DMS79 (cell line): ENCODE results near the gene TEN1.
"Not testable (repeated sequence)": the region's sequence is repeated elsewhere in the genome, so short reads cannot be mapped to it uniquely, and the experiment has no call there.

ENCODE experiments used
- DNase-seq: peaks from one replicate; lab custom pipeline; 2025; lab: John Stamatoyannopoulos, UW

TEN1 gene

GRCh38 chr17:75978938-75979704 lies at the start of gene TEN1, which contains the start of gene ACOX1:
TEN1 (plus strand) TSS chr17:75979240; CDS start chr17:75986193, 6,953 bp downstream.
ACOX1 (minus strand) TSS chr17:75979166; CDS start chr17:75979073, 93 bp downstream.
- DNase-seq = peak; percentile 94

DNA sequence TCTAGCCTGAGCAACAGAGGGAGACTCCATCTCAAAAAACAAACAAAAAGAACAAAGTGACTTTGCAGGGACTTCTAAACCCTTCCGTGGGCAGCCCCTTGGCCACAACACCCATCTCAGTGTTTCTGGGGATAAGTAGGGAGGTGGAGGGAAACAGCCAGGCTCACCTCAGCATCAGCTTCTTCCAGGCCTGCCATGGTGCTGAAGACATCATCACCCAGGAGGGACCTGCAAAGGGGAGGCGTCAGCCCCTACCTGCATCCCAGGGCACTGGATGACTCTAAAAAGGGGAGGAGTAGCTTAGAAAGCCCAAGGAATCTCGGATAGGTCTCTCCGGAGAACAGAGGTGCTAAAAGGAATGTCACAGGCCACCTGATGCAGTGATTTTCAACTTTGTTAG lies 48.0 kb upstream of the TEN1 start:
- no peak for DNase-seq

- no peak for DNase-seq
Measured at GRCh38 chr17:75932852-75933251, 46.2 kb upstream of the TEN1 start.

DNA sequence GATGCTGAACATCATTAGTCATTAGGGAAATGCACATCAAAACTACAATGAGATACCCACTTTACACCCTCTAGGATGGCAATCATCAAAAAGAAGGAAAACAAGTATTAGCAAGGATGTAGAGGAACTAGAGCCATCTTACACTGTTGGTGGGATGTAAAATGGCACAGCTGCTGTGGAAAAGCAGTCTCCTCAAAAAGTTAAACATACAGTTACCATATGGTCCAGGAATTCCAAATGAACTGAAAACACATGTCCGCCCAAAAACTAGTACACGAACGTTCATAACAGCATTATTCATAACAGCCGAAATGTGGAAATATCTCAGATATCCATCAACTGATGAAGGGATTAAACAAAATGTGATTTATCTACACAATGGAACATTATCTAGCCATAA lies 45.2 kb upstream of the TEN1 start:
- DNase-seq = no peak

DNA sequence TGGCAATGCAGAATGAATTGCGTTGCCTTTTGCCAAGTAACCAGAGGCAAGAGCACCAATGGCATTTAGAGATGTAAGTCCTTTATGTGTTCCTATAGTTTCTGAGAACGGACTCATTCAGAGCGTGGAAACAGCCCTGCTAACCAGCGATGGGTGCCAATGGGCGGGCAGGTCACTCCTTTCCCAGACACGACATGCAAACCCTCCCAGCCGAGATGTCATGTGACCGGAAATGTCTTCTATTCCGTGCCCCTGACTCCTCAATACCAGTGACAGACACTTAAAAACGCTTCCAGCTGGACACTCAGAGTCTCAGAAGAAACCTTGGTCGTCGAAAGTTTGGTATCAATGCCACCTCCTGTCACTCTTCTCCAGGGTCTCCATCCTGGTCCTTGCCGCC lies 41.4 kb upstream of the TEN1 start:
- no peak for DNase-seq

DNA sequence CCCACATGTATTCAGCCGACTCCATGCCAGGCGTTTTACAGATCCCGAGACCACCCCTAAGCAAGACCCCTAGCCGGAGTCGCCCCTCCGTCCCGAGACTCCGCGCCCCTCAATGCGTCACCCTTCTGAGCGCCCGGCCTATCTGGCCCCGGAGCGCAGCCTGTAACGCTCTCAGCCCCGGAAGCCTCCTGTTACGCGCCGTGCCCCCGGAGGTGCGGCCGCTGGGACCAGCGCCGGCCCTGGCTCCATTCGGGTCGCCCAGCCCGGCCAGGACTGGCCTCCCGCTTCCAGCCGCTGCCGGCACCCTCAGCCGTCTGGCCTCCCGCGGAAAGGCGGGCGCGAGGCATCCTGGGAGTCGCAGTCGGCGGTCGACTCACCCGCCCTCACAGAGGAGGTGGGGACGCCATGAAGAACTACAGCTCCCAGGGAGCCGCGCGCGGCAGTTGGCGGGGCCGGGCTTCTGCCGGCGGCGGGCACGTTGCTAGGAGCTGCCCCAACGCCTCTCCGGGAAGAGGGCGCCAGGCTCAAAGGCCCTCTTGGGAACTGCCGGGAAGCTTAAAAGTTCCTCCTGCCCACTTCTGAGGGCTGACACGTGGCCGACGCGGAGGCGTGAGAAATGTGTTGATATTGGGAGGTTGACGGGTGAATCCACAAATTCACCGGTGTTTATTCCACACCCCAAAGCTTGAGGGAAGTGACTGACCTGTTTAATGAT lies 38.2 kb upstream of the TEN1 start, which contains the start of gene FBF1:
Gene FBF1, minus strand, starts transcription at position 316 of the 715 bp plus-strand sequence. CDS start 2,893 bp downstream, outside the sequence.
- DNase-seq = peak; percentile 79

DNA sequence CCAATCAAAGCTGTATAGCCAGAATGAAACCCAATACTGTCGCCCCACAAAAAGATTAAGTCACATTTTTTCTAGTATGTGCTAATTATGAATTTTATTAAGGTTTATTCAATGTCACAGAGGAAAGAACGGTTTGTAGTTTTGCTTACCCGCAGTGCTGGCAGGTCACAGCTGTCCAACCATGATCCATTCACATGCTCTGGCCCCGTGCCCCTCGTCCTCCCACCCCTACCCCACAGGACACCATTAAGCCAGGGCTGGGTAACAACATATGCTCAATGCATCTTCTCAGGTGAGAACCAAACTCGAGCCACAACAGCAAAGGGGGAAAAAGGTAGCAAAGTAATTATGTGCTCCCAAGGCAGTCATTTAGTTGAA lies 37.6 kb upstream of the TEN1 start:
- no peak for DNase-seq

DNA sequence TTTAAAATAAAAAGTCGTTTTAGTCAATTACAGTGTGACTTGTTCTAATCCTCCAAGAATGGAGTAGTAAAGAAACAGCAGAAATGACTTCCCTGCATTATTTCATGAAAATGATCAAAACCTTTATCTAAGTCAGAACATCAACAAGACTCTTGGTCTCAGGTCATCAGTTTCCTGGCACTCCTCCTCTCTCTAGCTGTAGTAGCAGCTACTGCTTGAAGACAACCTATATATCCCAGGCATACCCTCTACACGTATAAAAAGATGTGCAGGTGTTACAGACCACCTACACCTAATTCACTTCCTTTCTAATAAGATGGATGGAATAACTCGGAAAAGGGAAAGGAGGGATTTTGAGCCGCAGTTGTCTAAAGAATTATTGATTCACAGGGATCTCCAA lies 36.6 kb upstream of the TEN1 start:
- DNase-seq = no peak

DNA sequence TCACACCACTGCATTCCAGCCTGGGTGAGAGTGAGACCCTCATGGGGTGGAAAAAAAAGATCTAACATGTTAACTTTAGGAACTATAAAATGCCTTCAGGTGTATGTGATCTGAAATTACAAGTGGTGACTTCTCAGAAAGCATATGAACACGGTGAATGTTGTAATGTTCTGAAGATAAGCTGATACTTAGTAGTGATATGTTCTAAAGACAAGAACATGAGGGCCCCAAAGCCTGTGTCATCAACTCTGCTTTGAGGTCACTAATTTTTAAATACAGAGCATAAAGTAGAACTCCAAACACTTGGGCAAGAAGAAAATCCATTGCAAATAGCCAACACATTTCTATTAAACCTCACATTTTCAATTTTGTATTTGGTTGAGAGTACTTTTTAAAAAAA lies 35.5 kb upstream of the TEN1 start:
- DNase-seq = no peak

GRCh38 chr17:75945211-75945610 lies 33.8 kb upstream of the TEN1 start:
- no peak for DNase-seq

- no peak for DNase-seq
Measured at GRCh38 chr17:75950421-75950820, 28.6 kb upstream of the TEN1 start.

DNA sequence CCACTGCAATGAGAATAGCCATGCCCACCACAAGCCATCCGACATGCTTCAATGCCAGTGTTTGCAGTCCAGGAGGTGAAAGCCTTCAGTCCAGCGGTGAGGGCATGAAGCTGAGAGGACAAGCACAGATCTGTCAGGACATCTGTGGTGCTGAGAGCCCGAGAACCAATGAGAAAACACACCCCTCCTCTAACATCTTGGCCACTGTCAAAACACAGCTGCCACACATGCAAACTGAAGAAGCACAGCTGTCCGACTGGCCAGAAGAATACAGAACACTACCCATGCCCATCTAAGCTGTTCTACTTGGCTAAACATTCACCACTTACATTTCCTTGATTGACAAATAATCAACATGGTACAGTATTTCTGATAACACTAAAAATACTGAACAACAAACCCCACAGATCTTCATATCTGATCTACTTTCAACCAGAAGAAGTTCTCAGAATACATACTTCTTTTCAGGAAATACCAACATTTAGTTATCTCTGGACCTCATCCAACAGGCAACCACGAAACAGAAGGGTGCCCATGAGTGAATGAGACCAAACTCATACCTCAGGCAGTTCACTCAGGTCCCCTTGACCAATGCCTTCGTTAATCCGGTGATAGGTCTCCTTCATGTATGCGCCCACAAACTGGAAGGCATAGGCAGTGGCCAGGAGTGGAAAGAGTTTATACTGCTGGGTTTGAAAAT lies 28.0 kb upstream of the TEN1 start:
- no peak for DNase-seq

GRCh38 chr17:75959051-75959838 lies 19.8 kb upstream of the TEN1 start:
- no peak for DNase-seq

- DNase-seq = no peak
Measured at GRCh38 chr17:75959839-75960511, 19.1 kb upstream of the TEN1 start.

- no peak for DNase-seq
Measured at GRCh38 chr17:75965468-75965867, 13.6 kb upstream of the TEN1 start.

- DNase-seq = not testable (repeated sequence)
Measured at GRCh38 chr17:75969044-75969443, 10.0 kb upstream of the TEN1 start.

DNA sequence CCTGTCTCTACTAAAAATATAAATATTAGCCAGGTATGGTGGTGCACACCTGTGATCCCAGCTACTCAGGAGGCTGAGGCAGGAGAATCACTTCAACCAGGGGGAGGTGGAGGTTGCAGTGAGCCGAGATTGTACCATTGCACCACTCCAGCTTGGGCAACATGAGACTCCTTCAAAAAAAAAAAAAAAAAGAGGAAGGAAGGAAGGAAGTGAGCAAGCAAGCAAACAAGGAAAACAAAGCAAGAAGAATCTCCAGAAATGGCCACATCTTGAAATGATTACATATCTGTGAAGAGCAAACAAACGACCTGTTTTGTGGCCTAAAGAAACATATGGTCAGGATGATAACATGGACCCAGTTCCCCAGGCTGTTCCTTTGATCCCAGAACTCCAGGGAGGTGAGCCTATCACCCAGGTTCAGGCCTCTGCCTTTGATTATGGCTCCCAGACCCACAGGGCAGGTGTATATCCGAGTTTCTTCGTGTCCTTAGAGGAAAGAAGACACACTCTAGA lies 9.0 kb upstream of the TEN1 start:
- no peak for DNase-seq

DNA sequence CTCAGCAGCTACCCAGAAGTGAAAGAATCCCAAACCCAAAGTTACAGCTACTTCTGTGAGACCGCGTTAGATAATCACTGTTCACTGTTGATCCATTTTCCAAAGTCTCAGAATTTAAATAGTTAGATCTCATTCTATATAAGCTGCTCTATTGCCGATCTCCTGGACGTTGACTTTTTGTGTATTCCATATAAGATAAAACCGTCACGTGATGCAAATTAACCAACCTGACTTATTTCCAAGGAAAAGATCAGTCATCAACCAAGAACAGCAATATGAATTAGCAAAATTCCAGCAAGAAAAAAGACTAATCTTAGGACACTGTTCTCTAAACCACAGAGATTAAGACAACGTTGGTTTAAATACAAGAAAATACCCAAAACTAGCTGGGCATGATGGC lies 8.4 kb upstream of the TEN1 start:
- no peak for DNase-seq

DNA sequence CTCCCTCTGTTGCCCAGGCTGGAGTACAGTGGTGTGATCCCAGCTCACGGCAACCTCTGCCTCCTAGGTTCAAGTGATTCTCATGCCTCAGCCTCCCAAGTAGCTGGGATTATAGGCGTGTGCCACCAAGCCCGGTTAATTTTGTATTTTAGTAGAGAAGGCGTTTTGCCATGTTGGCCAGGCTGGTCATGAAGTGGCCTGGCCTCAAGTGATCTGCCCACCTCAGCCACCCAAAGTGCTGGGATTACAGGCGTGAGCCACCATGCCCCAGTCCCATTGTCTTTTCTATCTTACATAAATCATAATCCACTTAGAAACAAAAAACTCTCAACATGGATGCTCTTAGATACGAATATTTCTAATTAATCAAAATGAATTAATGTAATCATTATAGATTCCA lies 3.9 kb upstream of the TEN1 start:
- DNase-seq = not testable (repeated sequence)

- no peak for DNase-seq
Measured at GRCh38 chr17:75975757-75976174, 3.3 kb upstream of the TEN1 start.
